Panc1 (cell line): ENCODE measurements around the gene DIAPH2. TPM values are rescaled to one million over a fixed set of nuclear protein-coding genes. Genes with fewer than 3 reads are reported as not detected.

Source experiments
- ATAC-seq: fragments of 200-7000 bp; cut with Tn5 transposase; 2 replicates; pipeline ENCODE4 v1.9.1; 2020; ENCODE audit warnings: mild to moderate bottlenecking, moderate library complexity
- BruUV-seq: library from RNA; stranded (reverse); fragments of 400-500 nt; replicated peaks from 2 replicates; lab custom pipeline; 2021; lab: Mats Ljungman, UMichigan
- CTCF ChIA-PET: fragments of 300-600 bp; sonication (Branson Sonifier 250); formaldehyde crosslinking; loops from one replicate; lab custom pipeline; 2022; ENCODE audit warnings: antibody characterized with exemption; lab: Charles Lee
- POLR2A ChIA-PET: fragments of 300-600 bp; sonication (Branson Sonifier 250); formaldehyde crosslinking; loops from one replicate; lab custom pipeline; 2022; ENCODE audit warnings: antibody characterized with exemption; lab: Charles Lee
- DNase-seq: peaks from one replicate; pipeline ENCODE4 v3.0.0-alpha.2; 2010; ENCODE audit warnings: low read depth, low spot score
- H3K27ac ChIP-seq: 2 replicates; pipeline ENCODE4 v1.5.1; 2011; ENCODE audit warnings: mild to moderate bottlenecking, low read length, inconsistent platforms
- H3K27me3 ChIP-seq: fragments of 200-500 bp; sonication (Bioruptor generic); 2 replicates; pipeline ENCODE4 v1.6.0; 2014; ENCODE audit warnings: low read length, inconsistent platforms; ENCODE audit not compliant: control insufficient read depth, insufficient read depth
- H3K36me3 ChIP-seq: fragments of 200-500 bp; sonication (Bioruptor generic); 2 replicates; pipeline ENCODE4 v1.5.1; 2014; ENCODE audit warnings: inconsistent platforms, mild to moderate bottlenecking, low read length, moderate library complexity; ENCODE audit not compliant: control insufficient read depth, insufficient read depth
- H3K4me1 ChIP-seq: 2 replicates; pipeline ENCODE4 v1.5.1; 2011; ENCODE audit warnings: inconsistent platforms, mild to moderate bottlenecking, low read length, moderate library complexity; ENCODE audit not compliant: control insufficient read depth, insufficient read depth
- H3K4me3 ChIP-seq, 2 experiments: 2 replicates each; pipeline ENCODE4 v1.5.1; 2011 to 2012; ENCODE audit warnings: low read depth in 2 of 2, low read length in 2 of 2, mild to moderate bottlenecking in 2 of 2, inconsistent platforms in 1 of 2, moderate library complexity in 1 of 2
- H3K9me3 ChIP-seq: fragments of 200-500 bp; sonication (Bioruptor generic); 2 replicates; pipeline ENCODE4 v1.5.1; 2014; ENCODE audit warnings: low read depth, mild to moderate bottlenecking, inconsistent platforms, low read length, moderate library complexity; ENCODE audit not compliant: control insufficient read depth, insufficient read depth
- CTCF ChIP-seq: fragments of 450-650 bp; IDR thresholded peaks from 2 replicates; pipeline ENCODE4 v1.5.1; 2017; ENCODE audit warnings: mild to moderate bottlenecking
- POLR2AphosphoS5 ChIP-seq: IDR thresholded peaks from 2 replicates; pipeline ENCODE4 v1.6.1; 2012; ENCODE audit warnings: mild to moderate bottlenecking, low read depth, low read length, moderate library complexity
- REST ChIP-seq, 2 experiments: IDR thresholded peaks; 2 replicates each; pipeline ENCODE4 v1.6.1; 2011 to 2012; ENCODE audit warnings: low read depth in 2 of 2, control low read depth in 1 of 2, low read length in 1 of 2, mild to moderate bottlenecking in 1 of 2, moderate library complexity in 1 of 2; ENCODE audit not compliant: insufficient read depth in 1 of 2
- SIN3A ChIP-seq: IDR thresholded peaks from 2 replicates; pipeline ENCODE4 v1.6.1; 2012; ENCODE audit warnings: low read depth, mild to moderate bottlenecking, low read length, moderate library complexity, borderline replicate concordance; ENCODE audit not compliant: insufficient read depth
- TCF7L2 ChIP-seq: IDR thresholded peaks from 2 replicates; pipeline ENCODE4 v1.6.1; 2011; ENCODE audit warnings: mild to moderate bottlenecking, low read depth, low read length, inconsistent platforms
- in situ Hi-C: cut with HindIII; loops from 2 replicates; pipeline ENCODE4 v1.10.0; 2016; ENCODE audit warnings: low sequenced_read_pairs, low pct_unique_long_range_greater_than_20kb
- intact Hi-C: fragments of 100-400 bp; cut with micrococcal nuclease; formaldehyde crosslinking; loops from one replicate; pipeline ENCODE4 v1.10.0; 2022; ENCODE audit not compliant: unreplicated experiment
- total RNA-seq: library from RNA; stranded (reverse); gene quantifications from one replicate; pipeline ENCODE4 v1.2.1, GENCODE V29; 2021; ENCODE audit not compliant: unreplicated experiment

DIAPH2 gene
- total RNA-seq, 1 experiment from 2014 or later, result 17.0 TPM

- Histone ChIP-seq H3K27me3 (no peaks in the 10 kb centered on the region), H3K4me1 (no peaks in the 10 kb centered on the region), H3K27ac (no peak overlapping the region), H3K9me3 (no peaks in the 10 kb centered on the region), H3K4me3 (no peak overlapping the region), H3K36me3 (no peaks in the 10 kb centered on the region)
- no peak for DNase-seq
- no TSS peak for BruUV-seq
- in situ Hi-C loops, result no loop called here
- no peak for ATAC-seq
- intact Hi-C loops, result no loop called here
- TF ChIP-seq TCF7L2, result no peak
- no peak for TF ChIP-seq SIN3A
- no peak for TF ChIP-seq REST (IDR thresholded peaks at IDR 0.05; ENCODE audit: insufficient read depth in 1 of 2, low read depth in 2 of 2, low read length in 1 of 2)
- TF ChIP-seq CTCF, result no peak
- TF ChIP-seq POLR2AphosphoS5, result no peak
- POLR2A ChIA-PET, result no interaction called here
- CTCF ChIA-PET, result no interaction called here
These were observed 297.5 kb downstream of the DIAPH2 start for GRCh38 chrX:96982161-96982560.

- BruUV-seq, result no TSS peak
These were observed 299.9 kb downstream of the DIAPH2 start for GRCh38 chrX:96984538-96984937.

More at GRCh38 chrX:96984538-96984937, 299.9 kb downstream of the DIAPH2 start:
- Histone ChIP-seq H3K27ac (no peak overlapping the region), H3K4me3 (no peak overlapping the region), H3K27me3 (no peaks in the 10 kb centered on the region), H3K36me3 (no peaks in the 10 kb centered on the region), H3K9me3 (no peaks in the 10 kb centered on the region), H3K4me1 (no peaks in the 10 kb centered on the region)
- CTCF ChIA-PET, result no interaction called here
- in situ Hi-C loops, result no loop called here
- ATAC-seq, result no peak
- intact Hi-C loops, result no loop called here
- no peak for DNase-seq
- TF ChIP-seq REST (IDR thresholded peaks at IDR 0.05; ENCODE audit: insufficient read depth in 1 of 2, low read depth in 2 of 2, low read length in 1 of 2) (no peak), CTCF (no peak), TCF7L2 (no peak), SIN3A (no peak), POLR2AphosphoS5 (no peak)
- POLR2A ChIA-PET, result interaction anchor here (0.6 kb wide), 1 partner anchor 10 kb away, joined by 3 read pairs; no protein-coding TSS in a partner anchor
